GM12878 (cell line): Measurements from ENCODE around the gene ENSA.

Experiments
- SUZ12 ChIP-seq: fragments of 200-600 bp; sonication (generic); IDR thresholded peaks from one replicate; pipeline ENCODE4 v1.6.1; 2018; ENCODE audit warnings: antibody characterized with exemption, mild to moderate bottlenecking; ENCODE audit not compliant: unreplicated experiment
- TAF1 ChIP-seq: IDR thresholded peaks from 2 replicates; pipeline ENCODE4 v1.6.1; 2011; ENCODE audit warnings: mild to moderate bottlenecking, low read depth, low read length, borderline replicate concordance
- TF ChIP-seq, protein P1 (sequence below), 3 experiments: IDR thresholded peaks in 2 of 3; conservative IDR thresholded peaks in 1 of 3; 2 replicates each; pipeline ENCODE4 v1.5.1; 2011; ENCODE audit warnings: low read depth in 3 of 3, low read length in 3 of 3, mild to moderate bottlenecking in 3 of 3, control low read depth in 2 of 3, moderate library complexity in 2 of 3, inconsistent platforms in 1 of 3, mixed read lengths in 1 of 3; ENCODE audit not compliant: control insufficient read depth in 2 of 3, insufficient read depth in 1 of 3; ENCODE audit errors: extremely low read depth in 1 of 3

DNA sequence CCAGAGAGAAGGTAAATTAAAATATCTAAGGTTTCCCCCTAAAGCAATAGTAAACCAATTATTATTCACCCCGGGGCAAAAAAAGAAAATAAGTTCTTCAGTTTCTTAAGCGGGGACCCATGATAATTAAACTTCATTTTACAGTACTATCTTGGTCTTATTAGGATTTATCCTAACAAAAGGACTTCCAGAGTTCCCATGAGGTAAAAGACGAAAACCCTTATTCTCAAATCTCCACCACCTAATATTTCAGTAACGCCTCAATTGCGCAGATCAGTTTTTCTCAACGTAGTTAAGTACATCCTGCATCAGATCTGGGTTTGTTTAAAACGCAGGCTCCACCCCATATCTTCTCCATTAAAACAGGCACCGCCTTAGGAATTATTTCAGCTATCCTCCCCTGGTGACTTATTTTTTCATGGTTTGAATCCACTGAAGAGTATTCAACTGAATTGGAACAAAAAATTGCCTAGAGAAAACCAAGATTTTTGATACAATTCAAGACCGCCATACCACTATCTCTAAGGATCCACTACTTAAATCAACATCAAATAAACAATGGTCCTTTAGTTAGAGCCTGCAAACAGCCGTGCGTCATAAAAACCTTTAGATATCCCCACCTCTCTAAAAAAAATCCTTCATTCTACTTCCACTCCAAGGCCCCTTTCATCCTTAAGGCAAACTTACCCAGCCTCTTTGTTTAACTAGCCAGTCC lies 51.7 kb downstream of the ENSA start:
- TF ChIP-seq SUZ12 (no peak), TAF1 (no peak)
- TF ChIP-seq, protein P1, sequence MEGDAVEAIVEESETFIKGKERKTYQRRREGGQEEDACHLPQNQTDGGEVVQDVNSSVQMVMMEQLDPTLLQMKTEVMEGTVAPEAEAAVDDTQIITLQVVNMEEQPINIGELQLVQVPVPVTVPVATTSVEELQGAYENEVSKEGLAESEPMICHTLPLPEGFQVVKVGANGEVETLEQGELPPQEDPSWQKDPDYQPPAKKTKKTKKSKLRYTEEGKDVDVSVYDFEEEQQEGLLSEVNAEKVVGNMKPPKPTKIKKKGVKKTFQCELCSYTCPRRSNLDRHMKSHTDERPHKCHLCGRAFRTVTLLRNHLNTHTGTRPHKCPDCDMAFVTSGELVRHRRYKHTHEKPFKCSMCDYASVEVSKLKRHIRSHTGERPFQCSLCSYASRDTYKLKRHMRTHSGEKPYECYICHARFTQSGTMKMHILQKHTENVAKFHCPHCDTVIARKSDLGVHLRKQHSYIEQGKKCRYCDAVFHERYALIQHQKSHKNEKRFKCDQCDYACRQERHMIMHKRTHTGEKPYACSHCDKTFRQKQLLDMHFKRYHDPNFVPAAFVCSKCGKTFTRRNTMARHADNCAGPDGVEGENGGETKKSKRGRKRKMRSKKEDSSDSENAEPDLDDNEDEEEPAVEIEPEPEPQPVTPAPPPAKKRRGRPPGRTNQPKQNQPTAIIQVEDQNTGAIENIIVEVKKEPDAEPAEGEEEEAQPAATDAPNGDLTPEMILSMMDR (IDR thresholded peaks at IDR 0.05 in 2 of 3, conservative IDR thresholded peaks at IDR 0.05 in 1 of 3; ENCODE audit: control insufficient read depth in 2 of 3, extremely low read depth in 1 of 3, insufficient read depth in 1 of 3, low read depth in 3 of 3, low read length in 3 of 3): no peak
